GM18499 (cell line): ENCODE results near the gene CLEC18A.
"Not testable (repeated sequence)": the region's sequence is repeated elsewhere in the genome, so short reads cannot be mapped to it uniquely, and the experiment has no call there.

ENCODE experiments used
- ATAC-seq: cut with Tn5 transposase; IDR thresholded peaks from one replicate; pipeline ENCODE4 v1.9.1; 2021; ENCODE audit warnings: moderate number of reproducible peaks; ENCODE audit not compliant: insufficient read depth, unreplicated experiment

CLEC18A gene

DNA sequence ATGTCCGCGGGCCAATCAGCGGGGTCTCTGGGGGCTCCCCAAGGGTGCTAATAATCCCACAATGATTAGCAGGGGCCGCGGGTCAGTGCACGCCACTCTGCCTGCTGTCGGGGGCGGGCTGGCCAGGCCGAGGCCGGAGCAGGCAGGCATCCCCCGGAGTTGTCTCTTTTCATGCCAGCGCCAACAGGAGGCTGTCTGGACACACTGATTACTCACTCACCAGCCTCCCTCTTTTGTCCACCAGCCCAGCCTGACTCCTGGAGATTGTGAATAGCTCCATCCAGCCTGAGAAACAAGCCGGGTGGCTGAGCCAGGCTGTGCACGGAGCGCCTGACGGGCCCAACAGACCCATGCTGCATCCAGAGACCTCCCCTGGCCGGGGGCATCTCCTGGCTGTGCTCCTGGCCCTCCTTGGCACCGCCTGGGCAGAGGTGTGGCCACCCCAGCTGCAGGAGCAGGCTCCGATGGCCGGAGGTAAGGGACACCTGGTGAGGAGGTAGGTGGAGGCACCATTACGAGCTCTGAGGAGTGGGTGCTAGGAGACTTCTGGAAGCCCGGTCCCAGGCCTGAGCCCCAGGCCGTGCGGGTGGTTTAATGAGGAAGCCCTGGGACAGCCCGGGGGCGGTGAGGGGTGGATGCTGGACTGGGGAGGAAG is at the start of gene CLEC18A:
TSS of gene CLEC18A (plus strand) at position 318 of the 655 bp plus-strand sequence. CDS start at position 351, 33 bp downstream.
- not testable (repeated sequence) for ATAC-seq

- ATAC-seq = no peak
Measured at GRCh38 chr16:69903865-69904415, 47.2 kb upstream of the CLEC18A start.

GRCh38 chr16:69904495-69905170 is 46.5 kb upstream of the CLEC18A start:
- ATAC-seq = no peak

- no peak for ATAC-seq
Measured at GRCh38 chr16:69905171-69905555, 46.0 kb upstream of the CLEC18A start.

GRCh38 chr16:69906838-69907401 is 44.2 kb upstream of the CLEC18A start:
- ATAC-seq = no peak

- ATAC-seq = no peak
Measured at GRCh38 chr16:69909043-69909442, 42.1 kb upstream of the CLEC18A start.

DNA sequence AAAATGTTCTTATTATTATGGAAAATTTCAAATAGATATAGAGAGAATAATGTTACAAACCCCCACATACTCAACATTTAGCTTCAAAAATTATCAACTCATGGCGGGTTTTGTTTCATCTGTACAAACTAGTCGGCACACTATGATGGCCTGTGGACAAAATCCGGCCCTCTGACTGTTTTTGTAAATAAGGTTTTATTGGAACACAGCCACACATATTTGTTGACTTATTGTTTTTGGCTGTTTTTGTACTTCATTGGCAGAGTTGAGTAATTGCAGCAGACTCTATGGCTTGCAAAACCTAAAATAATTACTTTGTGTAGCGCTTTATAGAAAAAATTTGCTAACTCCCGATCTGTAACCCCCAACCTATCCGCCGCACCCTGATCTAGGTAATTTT is 41.4 kb upstream of the CLEC18A start:
- ATAC-seq = no peak

GRCh38 chr16:69910964-69911363 is 40.2 kb upstream of the CLEC18A start:
- no peak for ATAC-seq

- no peak for ATAC-seq
Measured at GRCh38 chr16:69916462-69916861, 34.7 kb upstream of the CLEC18A start.

GRCh38 chr16:69917311-69917710 is 33.8 kb upstream of the CLEC18A start:
- ATAC-seq = no peak

DNA sequence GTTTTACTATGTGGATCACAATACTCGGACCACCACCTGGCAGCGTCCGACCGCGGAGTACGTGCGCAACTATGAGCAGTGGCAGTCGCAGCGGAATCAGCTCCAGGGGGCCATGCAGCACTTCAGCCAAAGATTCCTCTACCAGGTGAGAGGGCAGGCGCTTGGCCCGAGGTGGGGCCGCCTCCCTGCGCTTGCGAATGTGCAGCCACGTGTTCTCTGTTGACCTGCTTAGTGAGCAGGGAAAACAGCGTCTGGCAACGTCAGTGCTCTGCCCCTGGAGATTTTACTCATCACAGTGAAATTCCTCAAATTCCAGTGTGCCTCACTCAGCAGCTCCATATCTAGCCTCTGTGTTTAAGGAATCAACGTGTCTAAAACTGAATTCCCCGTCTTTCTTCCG is 33.4 kb upstream of the CLEC18A start:
- no peak for ATAC-seq

DNA sequence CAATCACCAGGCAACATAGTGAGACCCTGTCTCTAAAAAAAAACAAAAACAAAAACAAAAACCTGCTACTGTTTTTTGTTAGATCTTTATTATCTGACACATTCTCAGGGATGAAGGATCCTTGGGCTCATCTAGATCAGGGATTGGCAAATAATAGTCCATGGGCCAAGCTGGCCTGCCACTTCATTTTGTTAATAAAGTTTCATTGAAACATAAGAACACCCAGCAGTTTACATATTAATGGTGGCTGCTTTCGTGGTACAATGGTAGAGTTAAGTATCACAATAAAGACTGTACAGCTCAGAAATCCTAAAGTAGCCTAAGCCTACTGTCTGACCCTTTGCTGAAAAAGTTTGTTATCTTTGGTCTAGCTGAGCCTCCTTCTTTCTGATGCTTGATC is 32.9 kb upstream of the CLEC18A start:
- ATAC-seq = no peak

GRCh38 chr16:69921127-69921526 is 30.0 kb upstream of the CLEC18A start:
- ATAC-seq = no peak

DNA sequence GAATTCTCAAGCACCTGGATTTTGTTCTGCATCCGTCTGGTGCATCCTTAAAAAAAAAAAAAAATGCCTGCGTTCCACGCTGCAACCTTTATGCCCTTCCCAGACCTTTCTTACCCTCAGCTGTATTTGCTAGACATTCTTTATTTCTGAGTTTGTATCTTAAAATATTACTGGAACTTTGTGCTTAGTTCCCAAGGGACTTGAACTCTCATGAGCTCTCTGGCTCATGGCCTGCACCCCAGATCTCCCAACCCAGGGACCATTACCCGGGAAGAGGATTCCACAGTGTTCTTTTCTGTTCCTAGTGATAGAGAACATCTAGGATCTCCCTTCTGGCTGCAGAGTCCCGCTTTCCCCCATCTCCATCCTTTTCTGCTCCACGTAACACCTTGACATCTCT is 28.9 kb upstream of the CLEC18A start:
- ATAC-seq = no peak

GRCh38 chr16:69924041-69924775 is 26.9 kb upstream of the CLEC18A start:
- ATAC-seq = no peak

- no peak for ATAC-seq
Measured at GRCh38 chr16:69924777-69925191, 26.4 kb upstream of the CLEC18A start.

- ATAC-seq = no peak
Measured at GRCh38 chr16:69925311-69925710, 25.8 kb upstream of the CLEC18A start.

GRCh38 chr16:69926241-69926640 is 24.9 kb upstream of the CLEC18A start:
- ATAC-seq = no peak

DNA sequence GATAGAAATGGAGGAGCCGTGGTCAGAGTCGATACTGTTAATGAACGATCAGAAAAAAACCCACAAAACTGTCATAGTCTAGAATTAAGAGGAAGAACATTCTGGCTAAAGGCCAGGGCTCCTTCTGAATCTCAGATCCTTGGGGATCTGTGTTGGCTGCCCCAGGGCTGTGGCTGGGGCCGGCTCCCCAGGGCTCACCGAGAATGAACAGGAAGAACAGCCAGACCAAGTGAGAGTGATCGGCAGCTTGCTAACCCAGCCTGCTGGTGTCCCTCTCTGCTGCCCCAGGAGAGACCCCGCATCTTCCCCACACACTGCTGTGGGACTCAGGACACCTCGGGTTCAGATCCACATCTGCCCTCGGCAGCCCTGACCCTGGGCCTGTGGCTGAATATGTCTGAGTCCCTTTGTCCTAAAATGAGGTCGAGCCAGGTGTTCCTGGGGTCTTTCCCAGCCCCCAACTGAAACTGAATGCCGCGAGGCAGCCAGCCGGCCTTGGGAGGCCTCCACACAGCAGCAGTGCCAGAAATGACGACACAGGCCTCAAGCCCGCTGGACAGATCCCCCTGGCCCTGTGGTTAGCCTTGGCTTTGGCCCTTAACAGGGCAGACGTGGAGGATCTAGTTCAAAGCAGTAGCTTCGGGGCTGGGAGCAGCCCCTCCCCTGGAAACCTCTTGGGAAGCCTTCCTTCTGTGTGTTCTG is 23.9 kb upstream of the CLEC18A start:
- ATAC-seq = no peak

- no peak for ATAC-seq
Measured at GRCh38 chr16:69928856-69929400, 22.2 kb upstream of the CLEC18A start.
